Suprapubic skin (tissue), 4 donors: ENCODE results near the gene C6orf62. TPM values are rescaled to one million over a fixed set of nuclear protein-coding genes. Genes with fewer than 3 reads are reported as not detected.
"Not testable (repeated sequence)": the region's sequence is repeated elsewhere in the genome, so short reads cannot be mapped to it uniquely, and the experiment has no call there.

Experiments used
- DNase-seq, 2 donors: peaks; one replicate each; pipeline ENCODE4 v3.0.0-alpha.2; 2019; ENCODE audit warnings: low spot score in 2 of 2
- H3K27ac ChIP-seq: fragments of 200-600 bp; sonication (generic); one replicate; pipeline ENCODE4 v1.5.1; 2019
- H3K27me3 ChIP-seq: fragments of 200-600 bp; sonication (generic); one replicate; pipeline ENCODE4 v1.5.1; 2019
- H3K36me3 ChIP-seq: fragments of 200-600 bp; sonication (generic); one replicate; pipeline ENCODE4 v1.5.1; 2019
- H3K4me1 ChIP-seq: fragments of 200-600 bp; sonication (generic); one replicate; pipeline ENCODE4 v1.5.1; 2019
- H3K4me3 ChIP-seq: fragments of 200-600 bp; sonication (generic); one replicate; pipeline ENCODE4 v1.5.1; 2019; ENCODE audit warnings: mild to moderate bottlenecking
- H3K9me3 ChIP-seq: fragments of 200-600 bp; sonication (generic); one replicate; pipeline ENCODE4 v1.5.1; 2019
- CTCF ChIP-seq, 2 donors: fragments of 200-600 bp in 1 of 2; fragments of 450-650 bp in 1 of 2; sonication (generic) in 1 of 2; IDR thresholded peaks; one replicate each; pipeline ENCODE4 v1.5.1; 2016 to 2019; ENCODE audit warnings: antibody characterized with exemption in 2 of 2, mild to moderate bottlenecking in 1 of 2, moderate library complexity in 1 of 2
- EP300 ChIP-seq: sonication (generic); formaldehyde crosslinking; IDR thresholded peaks from one replicate; pipeline ENCODE4 v1.6.1; 2017; ENCODE audit warnings: antibody characterized with exemption
- POLR2A ChIP-seq, 2 donors: fragments of 450-650 bp; IDR thresholded peaks; one replicate each; pipeline ENCODE4 v1.6.1; 2017; ENCODE audit warnings: antibody characterized with exemption in 2 of 2, mild to moderate bottlenecking in 2 of 2, moderate library complexity in 2 of 2
- POLR2AphosphoS5 ChIP-seq, 3 donors: sonication (generic); formaldehyde crosslinking; IDR thresholded peaks; one replicate each; pipeline ENCODE4 v1.6.1; 2017; ENCODE audit warnings: antibody characterized with exemption in 3 of 3
- WGBS: methylation state at CpG from one replicate; pipeline ENCODE4 v1.1.5; 2018; 5-methylcytosine and 5-hydroxymethylcytosine counted together
- total RNA-seq, 4 donors: library from RNA; depleted of rRNA; stranded (reverse); fragments of >200 nt; gene quantifications; one replicate each; pipeline ENCODE4 v1.1.0, GENCODE V29; 2016

C6orf62 gene
- total RNA-seq, 4 donors from 2014 or later = 36.5 to 69.2 (median 55.5) TPM

- Histone ChIP-seq H3K27me3 (no peaks in the 10 kb centered on the region), H3K4me1 (peaks cover 20% of the 10 kb centered on the region), H3K4me3 (no peak overlapping the region), H3K27ac (no peak overlapping the region), H3K9me3 (no peaks in the 10 kb centered on the region), H3K36me3 (no peaks in the 10 kb centered on the region)
- TF ChIP-seq POLR2AphosphoS5 (IDR thresholded peaks at IDR 0.05) = no peak
- TF ChIP-seq POLR2A (IDR thresholded peaks at IDR 0.05) = no peak
- no peak for TF ChIP-seq EP300
- TF ChIP-seq CTCF (IDR thresholded peaks at IDR 0.05) = no peak
- no peak for DNase-seq
Measured at GRCh38 chr6:24740861-24741260, 21.9 kb upstream of the C6orf62 start.

GRCh38 chr6:24738741-24739140 is 19.8 kb upstream of the C6orf62 start:
- 57% methylated on average over 3 of the region's 3 CpGs for WGBS
- DNase-seq = no peak
- no peaks in the 10 kb centered on the region for H3K27me3 ChIP-seq

GRCh38 chr6:24734710-24735109 is 15.8 kb upstream of the C6orf62 start:
- not testable (repeated sequence) for H3K27ac ChIP-seq, H3K36me3 ChIP-seq, DNase-seq, H3K4me1 ChIP-seq, H3K27me3 ChIP-seq, H3K4me3 ChIP-seq
- WGBS = 91% methylated on average over 4 of the region's 4 CpGs
- peaks cover 10% of the 10 kb centered on the region for H3K9me3 ChIP-seq

More at GRCh38 chr6:24738741-24739140, 19.8 kb upstream of the C6orf62 start:
- Histone ChIP-seq H3K36me3 (no peaks in the 10 kb centered on the region), H3K9me3 (no peaks in the 10 kb centered on the region), H3K27ac (no peak overlapping the region), H3K4me3 (no peak overlapping the region), H3K4me1 (peaks cover 19% of the 10 kb centered on the region)
- no peak for TF ChIP-seq EP300
- no peak for TF ChIP-seq CTCF (IDR thresholded peaks at IDR 0.05)

- Histone ChIP-seq H3K27ac (no peak overlapping the region), H3K9me3 (peaks cover 10% of the 10 kb centered on the region), H3K36me3 (no peaks in the 10 kb centered on the region), H3K4me1 (peaks cover 4% of the 10 kb centered on the region), H3K4me3 (no peak overlapping the region), H3K27me3 (peaks cover 3% of the 10 kb centered on the region)
- WGBS = 91% methylated on average over 1 of the region's 1 CpG
- DNase-seq = no peak
- no peak for TF ChIP-seq POLR2AphosphoS5 (IDR thresholded peaks at IDR 0.05)
- no peak for TF ChIP-seq EP300
- TF ChIP-seq CTCF (IDR thresholded peaks at IDR 0.05) = no peak
- no peak for TF ChIP-seq POLR2A (IDR thresholded peaks at IDR 0.05)
Measured at GRCh38 chr6:24734166-24734565, 15.2 kb upstream of the C6orf62 start.

GRCh38 chr6:24731456-24732134 is 12.6 kb upstream of the C6orf62 start:
- not testable (repeated sequence) for H3K36me3 ChIP-seq, H3K27ac ChIP-seq, H3K4me3 ChIP-seq, DNase-seq, H3K27me3 ChIP-seq, H3K4me1 ChIP-seq
- 85% methylated on average over 6 of the region's 6 CpGs for WGBS
- H3K9me3 ChIP-seq = peaks cover 10% of the 10 kb centered on the region

- WGBS = 89% methylated on average over 3 of the region's 3 CpGs
- H3K4me1 ChIP-seq, H3K27me3 ChIP-seq, H3K4me3 ChIP-seq, H3K36me3 ChIP-seq, DNase-seq, H3K27ac ChIP-seq: not testable (repeated sequence)
- peaks cover 10% of the 10 kb centered on the region for H3K9me3 ChIP-seq
Measured at GRCh38 chr6:24730653-24731052, 11.7 kb upstream of the C6orf62 start.

GRCh38 chr6:24723270-24723669 is 4.3 kb upstream of the C6orf62 start:
- WGBS = 92% methylated on average over 3 of the region's 3 CpGs
- peaks cover 15% of the 10 kb centered on the region for H3K4me1 ChIP-seq
- TF ChIP-seq POLR2A (IDR thresholded peaks at IDR 0.05) (no peak), POLR2AphosphoS5 (IDR thresholded peaks at IDR 0.05) (no peak), CTCF (IDR thresholded peaks at IDR 0.05) (no peak), EP300 (no peak)
- no peaks in the 10 kb centered on the region for H3K9me3 ChIP-seq
- no peaks in the 10 kb centered on the region for H3K27me3 ChIP-seq
- no peak for DNase-seq
- no peak overlapping the region for H3K27ac ChIP-seq
- H3K4me3 ChIP-seq = no peak overlapping the region
- no peaks in the 10 kb centered on the region for H3K36me3 ChIP-seq
